OCI-LY1 (cell line): Measurements from ENCODE around the gene BEND3.
A peak's percentile ranks its signal among the peaks of the same experiment; 100 is the strongest.

Source experiments
- H2AFZ ChIP-seq: fragments of 200-600 bp; sonication (generic), shearing (Covaris generic); 2 replicates; pipeline ENCODE4 v1.6.0; 2014; ENCODE audit warnings: antibody characterized with exemption, mild to moderate bottlenecking, low read length
- H3F3A ChIP-seq: fragments of 200-600 bp; sonication (generic), shearing (Covaris generic); 2 replicates; pipeline ENCODE4 v1.6.0; 2014; ENCODE audit warnings: mild to moderate bottlenecking, antibody characterized with exemption, low read length, moderate library complexity; ENCODE audit not compliant: insufficient read depth
- H3K27ac ChIP-seq: fragments of 200-600 bp; sonication (generic); 2 replicates; pipeline ENCODE4 v1.5.1; 2014; ENCODE audit warnings: low read length, mixed run types, mild to moderate bottlenecking, low read depth; ENCODE audit not compliant: poor library complexity, severe bottlenecking
- H3K27me3 ChIP-seq: fragments of 200-600 bp; sonication (generic); 2 replicates; pipeline ENCODE4 v1.6.0; 2014; ENCODE audit warnings: antibody characterized with exemption, mild to moderate bottlenecking, low read length, moderate library complexity; ENCODE audit not compliant: insufficient read depth
- H3K36me3 ChIP-seq: fragments of 200-600 bp; sonication (generic); 2 replicates; pipeline ENCODE4 v1.6.1; 2014; ENCODE audit warnings: mild to moderate bottlenecking, antibody characterized with exemption, low read length, moderate library complexity, mixed read lengths; ENCODE audit not compliant: insufficient read depth
- H3K4me1 ChIP-seq: fragments of 200-600 bp; sonication (generic); 2 replicates; pipeline ENCODE4 v1.5.1; 2014; ENCODE audit warnings: mild to moderate bottlenecking, low read length, moderate library complexity; ENCODE audit not compliant: insufficient read depth, severe bottlenecking
- H3K4me2 ChIP-seq: fragments of 200-600 bp; sonication (generic), shearing (Covaris generic); 2 replicates; pipeline ENCODE4 v1.6.1; 2014; ENCODE audit warnings: low read length
- H3K4me3 ChIP-seq: fragments of 200-600 bp; sonication (generic); 2 replicates; pipeline ENCODE4 v1.5.1; 2014; ENCODE audit warnings: low read length, low read depth, mild to moderate bottlenecking, mixed read lengths; ENCODE audit not compliant: poor library complexity, severe bottlenecking
- H3K79me2 ChIP-seq: fragments of 200-600 bp; shearing (Covaris generic); 2 replicates; pipeline ENCODE4 v1.6.1; 2016; ENCODE audit warnings: mixed run types, low read length, mixed read lengths; ENCODE audit not compliant: insufficient read depth
- H3K9ac ChIP-seq: fragments of 200-600 bp; sonication (generic), shearing (Covaris generic); 2 replicates; pipeline ENCODE4 v1.6.1; 2014; ENCODE audit warnings: mild to moderate bottlenecking, low read length, mixed read lengths
- H3K9me2 ChIP-seq: fragments of 200-600 bp; sonication (generic), shearing (Covaris generic); 2 replicates; pipeline ENCODE4 v1.6.1; 2014; ENCODE audit warnings: low read depth, mild to moderate bottlenecking, low read length, mixed read lengths
- H3K9me3 ChIP-seq: fragments of 200-600 bp; shearing (Covaris generic); 2 replicates; pipeline ENCODE4 v1.6.1; 2014; ENCODE audit warnings: low read length, mixed read lengths
- H4K20me1 ChIP-seq: fragments of 200-600 bp; sonication (generic), shearing (Covaris generic); 2 replicates; pipeline ENCODE4 v1.6.0; 2016; ENCODE audit warnings: mild to moderate bottlenecking, low read length; ENCODE audit not compliant: insufficient read depth
- CTCF ChIP-seq: fragments of 200-600 bp; sonication (generic), shearing (Covaris generic); IDR thresholded peaks from 2 replicates; pipeline ENCODE4 v1.5.1; 2017; ENCODE audit warnings: mild to moderate bottlenecking, antibody characterized with exemption, low read length, moderate library complexity, mixed read lengths
- EZH2 ChIP-seq: fragments of 200-600 bp; sonication (generic), shearing (Covaris generic); IDR thresholded peaks from 2 replicates; pipeline ENCODE4 v1.8.0; 2017; ENCODE audit warnings: borderline replicate concordance, mixed run types, mild to moderate bottlenecking, antibody characterized with exemption, low read length, moderate library complexity, mixed read lengths

The BEND3 gene

GRCh38 chr6:107114213-107114925, 946 bp downstream of the BEND3 start:
- H3K79me2 ChIP-seq: peaks cover 16% of the 10 kb centered on the region; the same call in 1 of the 2 replicates
- H4K20me1 ChIP-seq: no peaks in the 10 kb centered on the region
- H3K27ac ChIP-seq: peak overlapping the region; percentile 97
- H3K4me2 ChIP-seq: peak overlapping the region; percentile 95
- no peaks in the 10 kb centered on the region for H3K9me2 ChIP-seq
- H3K36me3 ChIP-seq: peaks cover 13% of the 10 kb centered on the region
- peaks cover 13% of the 10 kb centered on the region for H3F3A ChIP-seq
- no peaks in the 10 kb centered on the region for H3K9me3 ChIP-seq
- H3K4me3 ChIP-seq: peak overlapping the region; percentile 72
- peaks cover 64% of the 10 kb centered on the region for H3K4me1 ChIP-seq
- H3K9ac ChIP-seq: peak overlapping the region; percentile 78
- TF ChIP-seq CTCF (peak; percentile 66), EZH2 (no peak)
- H3K27me3 ChIP-seq: no peaks in the 10 kb centered on the region
- no peak overlapping the region for H2AFZ ChIP-seq

- TF ChIP-seq CTCF (no peak), EZH2 (no peak)
- H4K20me1 ChIP-seq: no peaks in the 10 kb centered on the region
- H3K9ac ChIP-seq: no peak overlapping the region; the same call in 1 of the 2 replicates
- no peaks in the 10 kb centered on the region for H3K9me2 ChIP-seq
- H2AFZ ChIP-seq: no peak overlapping the region
- no peaks in the 10 kb centered on the region; the same call in 1 of the 2 replicates for H3F3A ChIP-seq
- H3K27ac ChIP-seq: peak overlapping the region; percentile 74
- no peaks in the 10 kb centered on the region for H3K27me3 ChIP-seq
- H3K9me3 ChIP-seq: no peaks in the 10 kb centered on the region
- peaks cover 61% of the 10 kb centered on the region for H3K4me1 ChIP-seq
- H3K36me3 ChIP-seq: peaks cover 13% of the 10 kb centered on the region
- no peak overlapping the region for H3K4me3 ChIP-seq
- peak overlapping the region; percentile 1; the same call in 1 of the 2 replicates for H3K4me2 ChIP-seq
- H3K79me2 ChIP-seq: peaks cover 16% of the 10 kb centered on the region; the same call in 1 of the 2 replicates
Observed at GRCh38 chr6:107110200-107110599, 5.1 kb downstream of the BEND3 start.

- Histone ChIP-seq H3K27me3 (no peaks in the 10 kb centered on the region), H2AFZ (no peak overlapping the region), H3K9ac (no peak overlapping the region), H3K27ac (peak overlapping the region; percentile 55), H3K4me1 (peaks cover 68% of the 10 kb centered on the region), H3K36me3 (peaks cover 17% of the 10 kb centered on the region), H3K4me3 (no peak overlapping the region), H3K79me2 (peaks cover 12% of the 10 kb centered on the region; the same call in 1 of the 2 replicates), H3K9me3 (no peaks in the 10 kb centered on the region), H3F3A (no peaks in the 10 kb centered on the region; the same call in 1 of the 2 replicates), H3K9me2 (no peaks in the 10 kb centered on the region), H3K4me2 (no peak overlapping the region), H4K20me1 (no peaks in the 10 kb centered on the region)
- TF ChIP-seq CTCF (no peak), EZH2 (no peak)
Observed at GRCh38 chr6:107108201-107108890, 7.0 kb downstream of the BEND3 start.
